Mammary epithelial cell (primary cell): ENCODE data around the gene ADK.

ENCODE experiments used
- EZH2 ChIP-seq: IDR thresholded peaks from 2 replicates; pipeline ENCODE4 v1.6.1; 2012; ENCODE audit warnings: low read length, inconsistent platforms, borderline replicate concordance
- TF ChIP-seq, protein P1 (sequence below), 2 donors: IDR thresholded peaks in 1 of 2; conservative IDR thresholded peaks in 1 of 2; 2 replicates each; pipeline ENCODE4 v1.5.1; 2011 to 2012; ENCODE audit warnings: inconsistent platforms in 2 of 2, low read length in 2 of 2, mild to moderate bottlenecking in 2 of 2, control low read depth in 1 of 2, low read depth in 1 of 2; ENCODE audit not compliant: insufficient read depth in 1 of 2; ENCODE audit errors: extremely low read depth in 1 of 2

DNA sequence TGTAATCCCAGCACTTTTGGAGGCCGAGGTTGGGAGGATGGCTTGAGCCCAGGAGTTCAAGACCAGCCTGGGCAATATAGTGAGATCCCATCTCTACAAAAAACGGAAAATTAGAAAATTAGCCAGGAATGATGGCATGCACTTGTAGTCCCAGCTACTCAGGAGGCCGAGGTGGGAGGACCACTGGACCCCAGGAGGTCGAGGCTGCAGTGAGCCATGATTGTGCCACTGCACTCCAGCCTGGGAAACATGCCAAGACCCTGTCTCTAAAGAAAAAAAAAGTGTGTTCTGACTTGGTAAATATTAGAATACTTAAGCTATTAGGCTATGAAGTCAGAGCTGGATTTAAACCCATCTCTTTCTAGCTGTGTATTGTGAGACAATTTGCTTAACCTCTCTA, 594.4 kb downstream of the ADK start:
- TF ChIP-seq, protein P1, sequence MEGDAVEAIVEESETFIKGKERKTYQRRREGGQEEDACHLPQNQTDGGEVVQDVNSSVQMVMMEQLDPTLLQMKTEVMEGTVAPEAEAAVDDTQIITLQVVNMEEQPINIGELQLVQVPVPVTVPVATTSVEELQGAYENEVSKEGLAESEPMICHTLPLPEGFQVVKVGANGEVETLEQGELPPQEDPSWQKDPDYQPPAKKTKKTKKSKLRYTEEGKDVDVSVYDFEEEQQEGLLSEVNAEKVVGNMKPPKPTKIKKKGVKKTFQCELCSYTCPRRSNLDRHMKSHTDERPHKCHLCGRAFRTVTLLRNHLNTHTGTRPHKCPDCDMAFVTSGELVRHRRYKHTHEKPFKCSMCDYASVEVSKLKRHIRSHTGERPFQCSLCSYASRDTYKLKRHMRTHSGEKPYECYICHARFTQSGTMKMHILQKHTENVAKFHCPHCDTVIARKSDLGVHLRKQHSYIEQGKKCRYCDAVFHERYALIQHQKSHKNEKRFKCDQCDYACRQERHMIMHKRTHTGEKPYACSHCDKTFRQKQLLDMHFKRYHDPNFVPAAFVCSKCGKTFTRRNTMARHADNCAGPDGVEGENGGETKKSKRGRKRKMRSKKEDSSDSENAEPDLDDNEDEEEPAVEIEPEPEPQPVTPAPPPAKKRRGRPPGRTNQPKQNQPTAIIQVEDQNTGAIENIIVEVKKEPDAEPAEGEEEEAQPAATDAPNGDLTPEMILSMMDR (conservative IDR thresholded peaks at IDR 0.05 in 1 of 2, IDR thresholded peaks at IDR 0.05 in 1 of 2; ENCODE audit: extremely low read depth in 1 of 2, insufficient read depth in 1 of 2, low read depth in 1 of 2, low read length in 2 of 2): no peak
- no peak for TF ChIP-seq EZH2
